ENCODE measurements around the gene SH3RF3. TPM values are rescaled to one million over a fixed set of nuclear protein-coding genes. Genes with fewer than 3 reads are reported as not detected.

SH3RF3 gene
- total RNA-seq, 1 experiment from 2014 or later, result 1.0 TPM

DNA sequence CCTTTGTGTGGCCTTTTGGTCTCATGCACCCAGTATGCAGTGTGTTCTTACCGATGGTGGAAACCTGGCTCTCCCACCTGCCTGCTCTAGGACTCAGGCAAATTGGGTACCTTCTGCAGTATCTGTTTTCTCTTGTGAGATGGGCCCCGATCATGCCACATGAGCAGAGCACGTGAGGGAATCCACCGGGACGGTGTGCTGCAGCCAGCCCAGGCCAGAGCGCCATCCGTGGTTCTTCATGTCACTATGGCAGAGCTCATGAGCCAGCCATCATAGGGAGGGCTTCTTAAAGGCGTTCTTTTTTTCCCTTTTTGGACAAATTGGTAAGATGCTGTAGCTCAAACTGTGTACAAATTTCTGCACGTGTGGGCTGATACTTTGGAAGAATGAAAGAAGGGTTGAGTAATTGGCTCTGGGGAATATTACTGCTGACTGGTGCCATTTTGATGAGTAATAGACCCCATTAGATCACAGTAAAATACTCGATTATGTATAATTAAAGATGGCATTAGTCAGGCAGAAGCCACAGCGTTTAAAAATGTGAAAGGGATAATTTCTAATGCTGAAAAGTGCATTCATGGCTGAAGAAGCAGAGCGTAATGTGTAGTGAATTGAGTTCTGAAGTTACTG lies 19.2 kb downstream of the SH3RF3 start (continued):
- TF ChIP-seq, protein P1, sequence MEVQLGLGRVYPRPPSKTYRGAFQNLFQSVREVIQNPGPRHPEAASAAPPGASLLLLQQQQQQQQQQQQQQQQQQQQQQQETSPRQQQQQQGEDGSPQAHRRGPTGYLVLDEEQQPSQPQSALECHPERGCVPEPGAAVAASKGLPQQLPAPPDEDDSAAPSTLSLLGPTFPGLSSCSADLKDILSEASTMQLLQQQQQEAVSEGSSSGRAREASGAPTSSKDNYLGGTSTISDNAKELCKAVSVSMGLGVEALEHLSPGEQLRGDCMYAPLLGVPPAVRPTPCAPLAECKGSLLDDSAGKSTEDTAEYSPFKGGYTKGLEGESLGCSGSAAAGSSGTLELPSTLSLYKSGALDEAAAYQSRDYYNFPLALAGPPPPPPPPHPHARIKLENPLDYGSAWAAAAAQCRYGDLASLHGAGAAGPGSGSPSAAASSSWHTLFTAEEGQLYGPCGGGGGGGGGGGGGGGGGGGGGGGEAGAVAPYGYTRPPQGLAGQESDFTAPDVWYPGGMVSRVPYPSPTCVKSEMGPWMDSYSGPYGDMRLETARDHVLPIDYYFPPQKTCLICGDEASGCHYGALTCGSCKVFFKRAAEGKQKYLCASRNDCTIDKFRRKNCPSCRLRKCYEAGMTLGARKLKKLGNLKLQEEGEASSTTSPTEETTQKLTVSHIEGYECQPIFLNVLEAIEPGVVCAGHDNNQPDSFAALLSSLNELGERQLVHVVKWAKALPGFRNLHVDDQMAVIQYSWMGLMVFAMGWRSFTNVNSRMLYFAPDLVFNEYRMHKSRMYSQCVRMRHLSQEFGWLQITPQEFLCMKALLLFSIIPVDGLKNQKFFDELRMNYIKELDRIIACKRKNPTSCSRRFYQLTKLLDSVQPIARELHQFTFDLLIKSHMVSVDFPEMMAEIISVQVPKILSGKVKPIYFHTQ (CRISPR knock-in tag; IDR thresholded peaks at IDR 0.05), result no peak
- TF ChIP-seq, protein P2, sequence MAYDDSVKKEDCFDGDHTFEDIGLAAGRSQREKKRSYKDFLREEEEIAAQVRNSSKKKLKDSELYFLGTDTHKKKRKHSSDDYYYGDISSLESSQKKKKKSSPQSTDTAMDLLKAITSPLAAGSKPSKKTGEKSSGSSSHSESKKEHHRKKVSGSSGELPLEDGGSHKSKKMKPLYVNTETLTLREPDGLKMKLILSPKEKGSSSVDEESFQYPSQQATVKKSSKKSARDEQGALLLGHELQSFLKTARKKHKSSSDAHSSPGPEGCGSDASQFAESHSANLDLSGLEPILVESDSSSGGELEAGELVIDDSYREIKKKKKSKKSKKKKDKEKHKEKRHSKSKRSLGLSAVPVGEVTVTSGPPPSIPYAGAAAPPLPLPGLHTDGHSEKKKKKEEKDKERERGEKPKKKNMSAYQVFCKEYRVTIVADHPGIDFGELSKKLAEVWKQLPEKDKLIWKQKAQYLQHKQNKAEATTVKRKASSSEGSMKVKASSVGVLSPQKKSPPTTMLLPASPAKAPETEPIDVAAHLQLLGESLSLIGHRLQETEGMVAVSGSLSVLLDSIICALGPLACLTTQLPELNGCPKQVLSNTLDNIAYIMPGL (CRISPR knock-in tag; IDR thresholded peaks at IDR 0.05), result no peak
- no peak for TF ChIP-seq ZNF416 (CRISPR knock-in tag; IDR thresholded peaks at IDR 0.05)
- TF ChIP-seq, protein P3, sequence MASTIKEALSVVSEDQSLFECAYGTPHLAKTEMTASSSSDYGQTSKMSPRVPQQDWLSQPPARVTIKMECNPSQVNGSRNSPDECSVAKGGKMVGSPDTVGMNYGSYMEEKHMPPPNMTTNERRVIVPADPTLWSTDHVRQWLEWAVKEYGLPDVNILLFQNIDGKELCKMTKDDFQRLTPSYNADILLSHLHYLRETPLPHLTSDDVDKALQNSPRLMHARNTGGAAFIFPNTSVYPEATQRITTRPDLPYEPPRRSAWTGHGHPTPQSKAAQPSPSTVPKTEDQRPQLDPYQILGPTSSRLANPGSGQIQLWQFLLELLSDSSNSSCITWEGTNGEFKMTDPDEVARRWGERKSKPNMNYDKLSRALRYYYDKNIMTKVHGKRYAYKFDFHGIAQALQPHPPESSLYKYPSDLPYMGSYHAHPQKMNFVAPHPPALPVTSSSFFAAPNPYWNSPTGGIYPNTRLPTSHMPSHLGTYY (CRISPR knock-in tag; IDR thresholded peaks at IDR 0.05), result no peak
- TF ChIP-seq, protein P4, sequence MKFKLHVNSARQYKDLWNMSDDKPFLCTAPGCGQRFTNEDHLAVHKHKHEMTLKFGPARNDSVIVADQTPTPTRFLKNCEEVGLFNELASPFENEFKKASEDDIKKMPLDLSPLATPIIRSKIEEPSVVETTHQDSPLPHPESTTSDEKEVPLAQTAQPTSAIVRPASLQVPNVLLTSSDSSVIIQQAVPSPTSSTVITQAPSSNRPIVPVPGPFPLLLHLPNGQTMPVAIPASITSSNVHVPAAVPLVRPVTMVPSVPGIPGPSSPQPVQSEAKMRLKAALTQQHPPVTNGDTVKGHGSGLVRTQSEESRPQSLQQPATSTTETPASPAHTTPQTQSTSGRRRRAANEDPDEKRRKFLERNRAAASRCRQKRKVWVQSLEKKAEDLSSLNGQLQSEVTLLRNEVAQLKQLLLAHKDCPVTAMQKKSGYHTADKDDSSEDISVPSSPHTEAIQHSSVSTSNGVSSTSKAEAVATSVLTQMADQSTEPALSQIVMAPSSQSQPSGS (CRISPR knock-in tag; IDR thresholded peaks at IDR 0.05; ENCODE audit: borderline replicate concordance, low read depth), result no peak
- TF ChIP-seq ZNF317 (CRISPR knock-in tag; IDR thresholded peaks at IDR 0.05; ENCODE audit: borderline replicate concordance, low read depth), result no peak
- TF ChIP-seq, protein P5, sequence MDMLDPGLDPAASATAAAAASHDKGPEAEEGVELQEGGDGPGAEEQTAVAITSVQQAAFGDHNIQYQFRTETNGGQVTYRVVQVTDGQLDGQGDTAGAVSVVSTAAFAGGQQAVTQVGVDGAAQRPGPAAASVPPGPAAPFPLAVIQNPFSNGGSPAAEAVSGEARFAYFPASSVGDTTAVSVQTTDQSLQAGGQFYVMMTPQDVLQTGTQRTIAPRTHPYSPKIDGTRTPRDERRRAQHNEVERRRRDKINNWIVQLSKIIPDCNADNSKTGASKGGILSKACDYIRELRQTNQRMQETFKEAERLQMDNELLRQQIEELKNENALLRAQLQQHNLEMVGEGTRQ (CRISPR knock-in tag; IDR thresholded peaks at IDR 0.05), result no peak
- TF ChIP-seq, protein P6, sequence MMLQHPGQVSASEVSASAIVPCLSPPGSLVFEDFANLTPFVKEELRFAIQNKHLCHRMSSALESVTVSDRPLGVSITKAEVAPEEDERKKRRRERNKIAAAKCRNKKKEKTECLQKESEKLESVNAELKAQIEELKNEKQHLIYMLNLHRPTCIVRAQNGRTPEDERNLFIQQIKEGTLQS (CRISPR knock-in tag; conservative IDR thresholded peaks at IDR 0.05), result no peak
- TF ChIP-seq IRF2 (CRISPR knock-in tag; IDR thresholded peaks at IDR 0.05; ENCODE audit: borderline replicate concordance, low read depth), result no peak
- TF ChIP-seq, protein P7, sequence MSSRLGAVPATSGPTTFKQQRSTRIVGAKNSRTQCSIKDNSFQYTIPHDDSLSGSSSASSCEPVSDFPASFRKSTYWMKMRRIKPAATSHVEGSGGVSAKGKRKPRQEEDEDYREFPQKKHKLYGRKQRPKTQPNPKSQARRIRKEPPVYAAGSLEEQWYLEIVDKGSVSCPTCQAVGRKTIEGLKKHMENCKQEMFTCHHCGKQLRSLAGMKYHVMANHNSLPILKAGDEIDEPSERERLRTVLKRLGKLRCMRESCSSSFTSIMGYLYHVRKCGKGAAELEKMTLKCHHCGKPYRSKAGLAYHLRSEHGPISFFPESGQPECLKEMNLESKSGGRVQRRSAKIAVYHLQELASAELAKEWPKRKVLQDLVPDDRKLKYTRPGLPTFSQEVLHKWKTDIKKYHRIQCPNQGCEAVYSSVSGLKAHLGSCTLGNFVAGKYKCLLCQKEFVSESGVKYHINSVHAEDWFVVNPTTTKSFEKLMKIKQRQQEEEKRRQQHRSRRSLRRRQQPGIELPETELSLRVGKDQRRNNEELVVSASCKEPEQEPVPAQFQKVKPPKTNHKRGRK (CRISPR knock-in tag; IDR thresholded peaks at IDR 0.05; ENCODE audit: borderline replicate concordance), result no peak
- TF ChIP-seq ZNF263 (CRISPR knock-in tag; IDR thresholded peaks at IDR 0.05; ENCODE audit: low read depth), result no peak
- TF ChIP-seq RORB (CRISPR knock-in tag; IDR thresholded peaks at IDR 0.05), result no peak
- TF ChIP-seq, protein P8, sequence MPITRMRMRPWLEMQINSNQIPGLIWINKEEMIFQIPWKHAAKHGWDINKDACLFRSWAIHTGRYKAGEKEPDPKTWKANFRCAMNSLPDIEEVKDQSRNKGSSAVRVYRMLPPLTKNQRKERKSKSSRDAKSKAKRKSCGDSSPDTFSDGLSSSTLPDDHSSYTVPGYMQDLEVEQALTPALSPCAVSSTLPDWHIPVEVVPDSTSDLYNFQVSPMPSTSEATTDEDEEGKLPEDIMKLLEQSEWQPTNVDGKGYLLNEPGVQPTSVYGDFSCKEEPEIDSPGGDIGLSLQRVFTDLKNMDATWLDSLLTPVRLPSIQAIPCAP (CRISPR knock-in tag; IDR thresholded peaks at IDR 0.05), result no peak
- TF ChIP-seq GTF2I (CRISPR knock-in tag; conservative IDR thresholded peaks at IDR 0.05), result no peak

Measured in WTC11 (cell line).